RWPE1 (cell line): ENCODE results near the gene GOLGA8H.
"Not testable (repeated sequence)": the region's sequence is repeated elsewhere in the genome, so short reads cannot be mapped to it uniquely, and the experiment has no call there.

Experiments used
- CTCF ChIA-PET: fragments of 350-600 bp; sonication (Branson Sonifier 250); formaldehyde crosslinking; extraction: SDS; loops from one replicate; lab custom pipeline; 2021; lab: Yijun Ruan, JAX
- POLR2A ChIA-PET: fragments of 400-600 bp; formaldehyde crosslinking; extraction: SDS; loops from one replicate; lab custom pipeline; 2020; ENCODE audit warnings: antibody characterized with exemption; ENCODE audit not compliant: low non-redundant PET; lab: Yijun Ruan, JAX
- DNase-seq: peaks from one replicate; pipeline ENCODE4 v3.0.0; 2012; ENCODE audit warnings: low spot score
- H3K27ac ChIP-seq: fragments of 450-650 bp; 2 replicates; pipeline ENCODE4 v1.5.1; 2017
- CTCF ChIP-seq: fragments of 450-650 bp; conservative IDR thresholded peaks from 2 replicates; pipeline ENCODE4 v1.5.1; 2017; ENCODE audit warnings: low read depth, mild to moderate bottlenecking

Gene GOLGA8H, protein sequence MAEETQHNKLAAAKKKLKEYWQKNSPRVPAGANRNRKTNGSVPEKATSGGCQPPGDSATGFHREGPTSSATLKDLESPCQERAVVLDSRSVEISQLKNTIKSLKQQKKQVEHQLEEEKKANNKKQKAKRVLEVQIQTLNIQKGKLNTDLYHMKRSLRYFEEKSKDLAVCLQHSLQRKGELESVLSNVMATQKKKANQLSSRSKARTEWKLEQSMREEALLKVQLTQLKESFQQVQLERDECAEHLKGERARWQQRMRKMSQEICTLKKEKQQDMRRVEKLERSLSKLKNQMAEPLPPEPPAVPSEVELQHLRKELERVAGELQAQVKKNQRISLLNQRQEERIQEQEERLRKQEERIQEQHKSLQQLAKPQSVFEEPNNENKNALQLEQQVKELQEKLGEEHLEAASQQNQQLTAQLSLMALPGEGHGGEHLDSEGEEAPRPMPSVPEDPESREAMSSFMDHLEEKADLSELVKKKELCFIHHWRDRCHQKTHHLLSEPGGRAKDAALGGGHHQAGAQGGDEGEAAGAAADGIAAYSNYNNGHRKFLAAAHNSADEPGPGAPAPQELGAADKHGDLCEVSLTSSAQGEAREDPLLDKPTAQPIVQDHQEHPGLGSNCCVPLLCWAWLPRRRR

DNA sequence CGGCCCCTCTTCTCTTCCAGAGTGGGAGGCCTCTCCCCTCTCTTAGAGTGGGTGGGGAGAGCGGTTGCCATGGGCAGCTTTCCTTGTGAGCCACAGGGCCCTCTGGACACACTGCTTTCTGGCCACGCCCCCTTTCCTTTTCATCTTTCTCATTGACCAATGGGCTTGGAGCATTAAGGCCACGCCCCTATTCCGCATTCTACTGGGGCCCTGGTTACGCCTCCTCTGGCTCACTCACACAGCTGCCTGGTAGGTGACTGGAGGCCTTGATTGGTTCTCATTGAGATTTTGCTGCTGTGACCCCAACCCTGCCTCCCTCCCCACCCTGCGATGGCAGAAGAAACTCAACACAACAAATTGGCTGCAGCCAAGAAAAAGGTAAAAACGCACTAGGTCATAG is at the start of gene GOLGA8H:
GOLGA8H (plus strand) TSS at position 233 of the 400 bp plus-strand sequence; CDS start at position 331, 98 bp downstream.
- CTCF ChIA-PET, DNase-seq, H3K27ac ChIP-seq, POLR2A ChIA-PET: not testable (repeated sequence)

- POLR2A ChIA-PET, H3K27ac ChIP-seq: not testable (repeated sequence)
Measured at GRCh38 chr15:30566949-30567348, 36.9 kb upstream of the GOLGA8H start.

GRCh38 chr15:30573012-30573491 is 30.8 kb upstream of the GOLGA8H start:
- CTCF ChIA-PET, DNase-seq, POLR2A ChIA-PET: not testable (repeated sequence)

More at GRCh38 chr15:30566949-30567348, 36.9 kb upstream of the GOLGA8H start:
- CTCF ChIA-PET, DNase-seq: not testable (repeated sequence)

DNA sequence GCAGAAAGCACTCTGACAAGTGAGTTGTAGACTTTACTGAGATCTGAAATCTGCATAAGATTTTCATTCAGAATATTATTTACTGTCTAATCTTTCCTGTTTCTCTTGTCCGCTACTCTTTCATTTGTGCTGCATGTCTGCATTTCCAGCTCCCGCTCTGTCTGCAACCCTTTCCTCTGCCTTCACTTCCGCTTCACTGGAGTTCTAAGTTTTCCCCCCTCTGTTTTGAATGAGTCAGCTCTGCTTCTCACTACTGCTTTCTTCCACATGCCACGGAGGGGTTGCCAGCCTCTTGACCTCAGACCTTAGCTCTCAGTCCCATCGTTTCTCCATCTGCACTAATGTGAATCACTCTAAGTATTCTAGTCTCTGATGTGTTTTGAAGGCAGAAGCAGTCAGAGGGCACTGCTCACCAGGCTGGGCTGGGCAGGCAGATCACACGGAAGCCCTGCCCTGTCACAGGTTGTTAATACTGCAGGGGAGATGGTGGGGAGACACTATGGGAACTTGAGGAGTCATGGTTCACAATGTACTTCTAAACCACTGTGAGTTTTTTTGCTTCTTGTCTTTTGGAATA is 24.3 kb upstream of the GOLGA8H start:
- CTCF ChIA-PET, DNase-seq, POLR2A ChIA-PET, H3K27ac ChIP-seq: not testable (repeated sequence)

More at GRCh38 chr15:30573012-30573491, 30.8 kb upstream of the GOLGA8H start:
- not testable (repeated sequence) for H3K27ac ChIP-seq

DNA sequence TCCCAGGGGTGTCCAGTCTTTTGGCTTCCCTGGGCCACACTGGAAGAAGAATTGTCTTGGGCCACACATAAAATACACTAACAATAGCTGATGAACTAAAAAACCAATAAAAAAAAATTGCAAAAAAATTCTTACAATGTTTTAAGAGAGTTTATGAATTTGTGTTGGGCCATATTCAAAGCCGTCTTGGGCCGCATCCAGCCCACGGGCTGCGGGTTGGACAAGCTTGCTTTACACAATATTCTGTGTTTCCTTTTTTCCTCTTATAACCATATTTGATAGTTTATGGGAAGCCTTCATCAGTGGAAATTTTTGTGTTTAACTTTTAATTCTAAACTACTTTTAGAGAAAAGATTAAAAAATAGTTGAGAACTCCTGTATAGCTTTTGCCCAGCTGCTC is 23.1 kb upstream of the GOLGA8H start:
- DNase-seq, CTCF ChIA-PET, H3K27ac ChIP-seq, POLR2A ChIA-PET: not testable (repeated sequence)

- DNase-seq, POLR2A ChIA-PET, CTCF ChIA-PET, H3K27ac ChIP-seq: not testable (repeated sequence)
- TF ChIP-seq CTCF: peak; percentile 12; the same call in 1 of the 2 replicates
Measured at GRCh38 chr15:30598953-30599352, 4.9 kb upstream of the GOLGA8H start.

DNA sequence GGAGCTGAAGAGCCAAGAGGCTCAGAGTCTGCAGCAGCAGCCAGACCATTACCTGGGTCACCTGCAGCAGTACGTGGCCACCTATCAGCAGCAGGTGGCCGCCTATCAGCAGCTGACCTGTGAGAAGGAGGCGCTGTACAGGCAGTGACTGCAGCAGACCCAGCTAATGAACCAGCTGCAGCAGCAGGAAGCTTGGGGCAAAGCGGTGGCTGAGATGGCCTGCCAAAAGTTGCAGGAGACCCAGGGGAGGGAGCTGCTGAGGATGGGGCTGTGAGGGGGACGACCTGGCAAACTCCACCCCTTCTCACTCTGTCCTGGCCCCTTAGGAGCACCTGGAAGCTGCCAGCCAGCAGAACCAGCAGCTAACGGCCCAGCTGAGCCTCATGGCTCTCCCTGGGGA is 8.4 kb downstream of the GOLGA8H start:
- POLR2A ChIA-PET, DNase-seq, CTCF ChIA-PET, H3K27ac ChIP-seq: not testable (repeated sequence)

GRCh38 chr15:30621342-30621741 is 17.5 kb downstream of the GOLGA8H start:
- TF ChIP-seq CTCF: peak; percentile 16; the same call in 1 of the 2 replicates
- POLR2A ChIA-PET, H3K27ac ChIP-seq, DNase-seq, CTCF ChIA-PET: not testable (repeated sequence)

- peak; percentile 88 for DNase-seq
- H3K27ac ChIP-seq: peak within 1 kb of the TSS; percentile 91
- CTCF ChIA-PET: not testable (repeated sequence)
- POLR2A ChIA-PET: interaction anchor here (0.9 kb wide), 1 partner anchor 1989 kb away, joined by 4 read pairs; the partner anchor contains the start of gene ARHGAP11A
Measured at GRCh38 chr15:30625436-30626193, 21.8 kb downstream of the GOLGA8H start, which contains the start of gene ARHGAP11B. ARHGAP11B (plus strand) TSS chr15:30626128.

- CTCF ChIA-PET, DNase-seq: not testable (repeated sequence)
- peak overlapping the region; percentile 91 for H3K27ac ChIP-seq
- POLR2A ChIA-PET: interaction anchor here (0.9 kb wide), 1 partner anchor 1989 kb away, joined by 4 read pairs; the partner anchor contains the start of gene ARHGAP11A
Measured at GRCh38 chr15:30626194-30626565, 22.4 kb downstream of the GOLGA8H start.

DNA sequence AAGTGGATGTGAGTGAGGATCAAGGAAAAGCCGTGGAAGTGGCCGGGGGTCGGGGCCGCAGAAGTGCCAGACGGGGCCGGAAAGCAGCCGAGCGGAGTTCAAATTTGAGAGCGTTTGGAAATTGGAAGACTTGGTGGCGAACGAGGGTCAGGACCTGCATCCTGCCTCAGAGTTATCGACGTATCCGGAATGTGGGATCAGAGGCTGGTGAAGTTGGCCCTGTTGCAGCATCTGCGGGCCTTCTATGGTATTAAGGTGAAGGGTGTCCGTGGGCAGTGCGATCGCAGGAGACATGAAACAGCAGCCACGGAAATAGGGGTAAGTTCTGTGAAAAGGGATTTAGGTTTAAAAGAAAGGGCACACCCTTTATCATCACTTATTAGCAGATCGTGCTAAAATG is 22.8 kb downstream of the GOLGA8H start:
- CTCF ChIA-PET, DNase-seq: not testable (repeated sequence)
- POLR2A ChIA-PET: interaction anchor here (0.9 kb wide), 1 partner anchor 1988 kb away, joined by 4 read pairs; the partner anchor contains the start of gene ARHGAP11A
- peak overlapping the region; percentile 91 for H3K27ac ChIP-seq
